Liver (tissue), 3 donors: Measurements from ENCODE around the gene ITCH.
"Not testable (repeated sequence)": the region's sequence is repeated elsewhere in the genome, so short reads cannot be mapped to it uniquely, and the experiment has no call there.

Experiments
- CTCF ChIP-seq: fragments of 150-350 bp; IDR thresholded peaks from 2 replicates; pipeline ENCODE4 v1.5.1; 2017; ENCODE audit warnings: improper control_type of control experiment, low read depth, low read length; ENCODE audit not compliant: missing input control
- MAX ChIP-seq: IDR thresholded peaks from 2 replicates; pipeline ENCODE4 v1.6.1; 2016; ENCODE audit warnings: antibody characterized with exemption
- RAD21 ChIP-seq, 2 donors: IDR thresholded peaks; 2 replicates each; pipeline ENCODE4 v1.6.1; 2016; ENCODE audit warnings: antibody characterized with exemption in 2 of 2, mild to moderate bottlenecking in 2 of 2
- SP1 ChIP-seq: IDR thresholded peaks from 2 replicates; pipeline ENCODE4 v1.6.1; 2018; ENCODE audit warnings: antibody characterized with exemption, mild to moderate bottlenecking
- TF ChIP-seq, protein P1 (sequence below): IDR thresholded peaks from 2 replicates; pipeline ENCODE4 v1.6.1; 2016; ENCODE audit warnings: antibody characterized with exemption, mild to moderate bottlenecking
- donor health status: healthy.
- donor health status: healthy.

- TF ChIP-seq CTCF; MAX; SP1; RAD21 (IDR thresholded peaks at IDR 0.05): not testable (repeated sequence)
- TF ChIP-seq, protein P1, sequence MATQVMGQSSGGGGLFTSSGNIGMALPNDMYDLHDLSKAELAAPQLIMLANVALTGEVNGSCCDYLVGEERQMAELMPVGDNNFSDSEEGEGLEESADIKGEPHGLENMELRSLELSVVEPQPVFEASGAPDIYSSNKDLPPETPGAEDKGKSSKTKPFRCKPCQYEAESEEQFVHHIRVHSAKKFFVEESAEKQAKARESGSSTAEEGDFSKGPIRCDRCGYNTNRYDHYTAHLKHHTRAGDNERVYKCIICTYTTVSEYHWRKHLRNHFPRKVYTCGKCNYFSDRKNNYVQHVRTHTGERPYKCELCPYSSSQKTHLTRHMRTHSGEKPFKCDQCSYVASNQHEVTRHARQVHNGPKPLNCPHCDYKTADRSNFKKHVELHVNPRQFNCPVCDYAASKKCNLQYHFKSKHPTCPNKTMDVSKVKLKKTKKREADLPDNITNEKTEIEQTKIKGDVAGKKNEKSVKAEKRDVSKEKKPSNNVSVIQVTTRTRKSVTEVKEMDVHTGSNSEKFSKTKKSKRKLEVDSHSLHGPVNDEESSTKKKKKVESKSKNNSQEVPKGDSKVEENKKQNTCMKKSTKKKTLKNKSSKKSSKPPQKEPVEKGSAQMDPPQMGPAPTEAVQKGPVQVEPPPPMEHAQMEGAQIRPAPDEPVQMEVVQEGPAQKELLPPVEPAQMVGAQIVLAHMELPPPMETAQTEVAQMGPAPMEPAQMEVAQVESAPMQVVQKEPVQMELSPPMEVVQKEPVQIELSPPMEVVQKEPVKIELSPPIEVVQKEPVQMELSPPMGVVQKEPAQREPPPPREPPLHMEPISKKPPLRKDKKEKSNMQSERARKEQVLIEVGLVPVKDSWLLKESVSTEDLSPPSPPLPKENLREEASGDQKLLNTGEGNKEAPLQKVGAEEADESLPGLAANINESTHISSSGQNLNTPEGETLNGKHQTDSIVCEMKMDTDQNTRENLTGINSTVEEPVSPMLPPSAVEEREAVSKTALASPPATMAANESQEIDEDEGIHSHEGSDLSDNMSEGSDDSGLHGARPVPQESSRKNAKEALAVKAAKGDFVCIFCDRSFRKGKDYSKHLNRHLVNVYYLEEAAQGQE, result not testable (repeated sequence)
These were observed 119.1 kb downstream of the ITCH start for GRCh38 chr20:34482154-34482553.
